HG03460 (cell line): Measurements from ENCODE around the gene FIGNL2.

ENCODE experiments used
- ATAC-seq: cut with Tn5 transposase; IDR thresholded peaks from one replicate; pipeline ENCODE4 v1.9.1; 2021; ENCODE audit not compliant: unreplicated experiment

FIGNL2 gene

GRCh38 chr12:51862947-51863346, 14.4 kb upstream of the FIGNL2 start:
- ATAC-seq = no peak

GRCh38 chr12:51860986-51861385, 12.5 kb upstream of the FIGNL2 start:
- no peak for ATAC-seq

- ATAC-seq = no peak
Measured at GRCh38 chr12:51855586-51856428, 7.3 kb upstream of the FIGNL2 start.

GRCh38 chr12:51852404-51853137, 4.1 kb upstream of the FIGNL2 start:
- ATAC-seq = no peak

GRCh38 chr12:51851413-51852124, 3.1 kb upstream of the FIGNL2 start:
- no peak for ATAC-seq

GRCh38 chr12:51850965-51851299, 2.4 kb upstream of the FIGNL2 start:
- no peak for ATAC-seq

- ATAC-seq = no peak
Measured at GRCh38 chr12:51850081-51850964, 1.8 kb upstream of the FIGNL2 start.

- ATAC-seq = no peak
Measured at GRCh38 chr12:51848841-51849735, 570 bp upstream of the FIGNL2 start.

GRCh38 chr12:51847643-51848325, 734 bp downstream of the FIGNL2 start:
- no peak for ATAC-seq

- ATAC-seq = no peak
Measured at GRCh38 chr12:51846911-51847642, 1.4 kb downstream of the FIGNL2 start.

GRCh38 chr12:51846271-51846691, 2.2 kb downstream of the FIGNL2 start:
- no peak for ATAC-seq

GRCh38 chr12:51845482-51845881, 3.0 kb downstream of the FIGNL2 start:
- ATAC-seq = no peak

- ATAC-seq = no peak
Measured at GRCh38 chr12:51844854-51845253, 3.7 kb downstream of the FIGNL2 start.

- no peak for ATAC-seq
Measured at GRCh38 chr12:51841727-51842126, 6.8 kb downstream of the FIGNL2 start.

GRCh38 chr12:51840966-51841365, 7.6 kb downstream of the FIGNL2 start:
- ATAC-seq = no peak

- no peak for ATAC-seq
Measured at GRCh38 chr12:51839310-51839947, 9.1 kb downstream of the FIGNL2 start.

GRCh38 chr12:51838762-51839161, 9.8 kb downstream of the FIGNL2 start:
- no peak for ATAC-seq

GRCh38 chr12:51838036-51838435, 10.5 kb downstream of the FIGNL2 start:
- no peak for ATAC-seq
